ENCODE data around the gene PHETA2.

Gene PHETA2

DNA sequence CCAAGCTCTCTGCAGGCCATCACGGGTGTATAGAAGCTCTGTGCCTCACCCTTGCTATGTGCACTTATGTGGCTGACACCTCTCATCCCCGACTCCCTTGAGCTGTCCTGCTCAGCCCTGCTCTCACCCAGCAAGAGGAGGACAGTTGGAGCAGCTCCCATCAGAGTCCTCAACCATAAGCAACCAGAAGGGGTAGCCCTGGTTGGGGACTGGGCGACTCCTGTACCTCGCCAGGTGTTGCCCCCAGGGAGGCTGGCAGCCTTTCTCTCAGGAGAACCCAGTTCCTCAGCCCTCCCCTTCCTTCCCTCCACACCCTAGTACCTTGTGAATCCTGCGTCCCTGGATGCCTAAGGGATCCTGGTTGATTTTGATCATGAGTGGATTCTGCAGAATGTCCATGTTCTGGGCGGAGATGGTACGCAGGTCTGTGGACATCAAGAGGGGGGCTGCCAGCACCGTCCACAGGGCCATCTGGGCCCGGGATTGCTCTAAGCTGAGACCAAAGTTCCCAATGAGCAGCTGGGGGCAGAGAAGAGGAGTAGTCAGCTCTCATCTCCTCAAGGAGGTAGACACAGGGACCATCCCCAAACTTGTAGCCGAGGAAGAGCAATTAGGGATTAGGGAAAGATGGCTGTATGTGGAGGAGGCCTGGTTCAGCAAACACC lies 11.4 kb upstream of the PHETA2 start:
- CTCF ChIA-PET, result no interaction called here

DNA sequence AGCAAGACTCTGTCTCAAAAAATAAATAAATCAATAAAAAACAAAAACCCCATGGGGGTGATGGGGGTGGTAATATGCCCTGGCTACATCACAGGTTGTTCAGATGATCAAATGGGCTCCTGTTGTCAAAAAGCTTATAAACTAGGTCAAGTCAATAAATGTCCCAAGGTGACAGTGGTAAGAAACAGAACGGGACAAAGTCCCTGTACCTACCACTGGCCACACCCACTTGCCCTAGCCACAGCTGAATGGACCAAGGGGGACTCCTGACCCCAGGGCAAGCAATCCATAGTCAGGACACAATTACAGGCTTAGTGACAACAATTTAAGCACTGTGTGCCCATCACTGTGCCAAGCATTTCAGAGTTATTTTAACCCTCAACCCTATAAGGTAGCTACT lies 9.4 kb upstream of the PHETA2 start:
- DNase-seq (ENCODE audit: low spot score), result no peak
- ChIA-PET CTCF (no interaction called here), POLR2A (ENCODE audit: low non-redundant PET) (no interaction called here)
- no peak overlapping the region for H3K27ac ChIP-seq
- TF ChIP-seq, protein P1, sequence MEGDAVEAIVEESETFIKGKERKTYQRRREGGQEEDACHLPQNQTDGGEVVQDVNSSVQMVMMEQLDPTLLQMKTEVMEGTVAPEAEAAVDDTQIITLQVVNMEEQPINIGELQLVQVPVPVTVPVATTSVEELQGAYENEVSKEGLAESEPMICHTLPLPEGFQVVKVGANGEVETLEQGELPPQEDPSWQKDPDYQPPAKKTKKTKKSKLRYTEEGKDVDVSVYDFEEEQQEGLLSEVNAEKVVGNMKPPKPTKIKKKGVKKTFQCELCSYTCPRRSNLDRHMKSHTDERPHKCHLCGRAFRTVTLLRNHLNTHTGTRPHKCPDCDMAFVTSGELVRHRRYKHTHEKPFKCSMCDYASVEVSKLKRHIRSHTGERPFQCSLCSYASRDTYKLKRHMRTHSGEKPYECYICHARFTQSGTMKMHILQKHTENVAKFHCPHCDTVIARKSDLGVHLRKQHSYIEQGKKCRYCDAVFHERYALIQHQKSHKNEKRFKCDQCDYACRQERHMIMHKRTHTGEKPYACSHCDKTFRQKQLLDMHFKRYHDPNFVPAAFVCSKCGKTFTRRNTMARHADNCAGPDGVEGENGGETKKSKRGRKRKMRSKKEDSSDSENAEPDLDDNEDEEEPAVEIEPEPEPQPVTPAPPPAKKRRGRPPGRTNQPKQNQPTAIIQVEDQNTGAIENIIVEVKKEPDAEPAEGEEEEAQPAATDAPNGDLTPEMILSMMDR (conservative IDR thresholded peaks at IDR 0.05; ENCODE audit: low read depth), result no peak

More for the DNA sequence above, 11.4 kb upstream of the PHETA2 start:
- TF ChIP-seq, protein P1 (conservative IDR thresholded peaks at IDR 0.05; ENCODE audit: low read depth), result no peak
- no peak for DNase-seq (ENCODE audit: low spot score)
- H3K27ac ChIP-seq, result no peak overlapping the region
- POLR2A ChIA-PET (ENCODE audit: low non-redundant PET), result no interaction called here

DNA sequence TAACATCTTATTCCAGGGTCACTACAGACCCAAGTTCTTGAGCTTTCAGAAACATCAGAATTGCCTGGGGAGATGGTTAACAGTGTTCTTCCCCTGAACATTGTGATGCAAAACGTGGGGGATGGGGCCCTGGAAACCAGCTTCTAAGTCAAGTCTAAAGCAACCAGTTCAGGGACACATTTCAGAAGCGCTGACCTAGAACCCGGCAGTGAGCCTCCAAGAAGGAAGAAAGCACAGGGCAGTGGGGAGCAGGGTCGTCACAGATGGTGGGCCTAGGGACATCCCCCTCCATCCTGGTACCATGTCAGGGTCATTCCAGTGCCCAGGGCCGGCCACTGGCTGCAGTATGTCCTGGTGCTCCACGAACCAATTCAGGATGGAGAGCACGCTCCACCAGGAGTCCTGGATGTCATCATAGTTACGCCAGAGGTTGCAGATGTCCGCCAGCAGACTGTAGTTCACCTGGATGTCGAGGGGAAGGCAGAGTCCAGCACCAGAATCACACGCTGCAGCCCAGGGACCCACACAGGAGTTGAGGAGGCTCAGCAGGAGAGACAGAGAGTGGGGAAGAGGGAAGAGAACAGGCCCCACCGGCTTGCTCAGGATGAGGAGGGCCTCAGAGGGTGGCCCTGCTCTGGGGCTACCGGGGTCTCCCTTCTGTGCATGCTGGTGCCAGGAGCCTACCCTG lies 8.5 kb upstream of the PHETA2 start:
- ChIA-PET POLR2A (ENCODE audit: low non-redundant PET) (no interaction called here), CTCF (no interaction called here)
- TF ChIP-seq, protein P1 (conservative IDR thresholded peaks at IDR 0.05; ENCODE audit: low read depth), result no peak
- DNase-seq (ENCODE audit: low spot score), result no peak
- H3K27ac ChIP-seq, result peak overlapping the region; percentile 5; the same call in 1 of the 2 replicates

DNA sequence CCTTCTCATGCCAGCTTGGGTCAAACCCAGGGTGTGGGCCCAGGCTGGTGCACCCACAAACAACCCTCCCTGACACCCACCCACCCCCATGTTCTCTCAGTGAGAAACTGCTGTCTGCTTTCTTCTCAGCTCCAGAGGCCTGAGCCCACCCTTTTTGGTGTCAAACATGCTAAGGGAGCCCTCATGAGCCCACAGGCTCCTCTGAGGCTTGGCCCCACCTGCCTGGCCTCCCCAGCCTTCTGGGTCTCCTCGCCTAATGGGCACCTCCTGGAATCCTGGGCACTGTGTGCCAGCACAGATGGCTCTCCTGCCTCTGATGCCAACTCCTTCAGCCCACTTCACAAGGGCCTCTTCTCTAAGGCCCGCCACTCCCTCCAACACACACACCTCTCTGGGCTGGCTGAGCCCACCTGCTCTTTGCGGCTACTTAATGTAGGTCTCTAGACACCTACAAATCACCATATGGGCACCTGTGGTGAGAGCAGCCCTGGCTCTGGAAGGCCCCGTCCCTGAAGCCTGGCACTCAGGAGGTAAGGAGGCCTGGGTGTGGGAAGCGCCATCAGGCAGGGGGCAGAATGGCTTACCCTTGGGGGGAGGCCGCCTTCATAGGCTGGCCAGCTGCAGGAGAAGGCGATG lies 7.8 kb upstream of the PHETA2 start:
- DNase-seq (ENCODE audit: low spot score), result no peak
- H3K27ac ChIP-seq, result peak overlapping the region; percentile 5; the same call in 1 of the 2 replicates
- POLR2A ChIA-PET (ENCODE audit: low non-redundant PET), result no interaction called here
- TF ChIP-seq, protein P1 (conservative IDR thresholded peaks at IDR 0.05; ENCODE audit: low read depth), result no peak
- CTCF ChIA-PET, result no interaction called here

DNA sequence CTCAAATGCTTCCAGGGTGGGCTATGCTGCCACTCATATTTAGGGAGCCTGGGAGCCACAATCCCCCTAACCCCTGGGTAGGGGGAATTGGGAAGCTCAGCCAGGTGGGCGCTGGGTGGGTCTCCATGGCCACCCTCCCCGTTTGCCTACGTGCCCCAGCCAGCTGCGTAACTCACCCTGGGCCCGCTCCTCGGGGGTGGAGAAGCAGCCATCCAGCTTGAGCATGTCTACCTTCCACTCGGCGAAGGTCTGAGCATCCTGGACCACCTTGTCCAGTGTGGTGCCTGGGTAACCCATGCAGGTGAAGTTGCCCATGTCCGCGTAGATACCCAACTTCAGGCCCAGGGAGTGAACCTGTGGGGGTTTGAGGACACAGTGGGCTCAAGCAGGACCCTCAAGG lies 7.1 kb upstream of the PHETA2 start:
- POLR2A ChIA-PET (ENCODE audit: low non-redundant PET), result interaction anchor here (0.6 kb wide), 1 partner anchor 196 kb away, joined by 6 read pairs; no protein-coding TSS in a partner anchor
- TF ChIP-seq, protein P1 (conservative IDR thresholded peaks at IDR 0.05; ENCODE audit: low read depth), result no peak
- DNase-seq (ENCODE audit: low spot score), result no peak
- CTCF ChIA-PET, result no interaction called here
- H3K27ac ChIP-seq, result no peak overlapping the region

DNA sequence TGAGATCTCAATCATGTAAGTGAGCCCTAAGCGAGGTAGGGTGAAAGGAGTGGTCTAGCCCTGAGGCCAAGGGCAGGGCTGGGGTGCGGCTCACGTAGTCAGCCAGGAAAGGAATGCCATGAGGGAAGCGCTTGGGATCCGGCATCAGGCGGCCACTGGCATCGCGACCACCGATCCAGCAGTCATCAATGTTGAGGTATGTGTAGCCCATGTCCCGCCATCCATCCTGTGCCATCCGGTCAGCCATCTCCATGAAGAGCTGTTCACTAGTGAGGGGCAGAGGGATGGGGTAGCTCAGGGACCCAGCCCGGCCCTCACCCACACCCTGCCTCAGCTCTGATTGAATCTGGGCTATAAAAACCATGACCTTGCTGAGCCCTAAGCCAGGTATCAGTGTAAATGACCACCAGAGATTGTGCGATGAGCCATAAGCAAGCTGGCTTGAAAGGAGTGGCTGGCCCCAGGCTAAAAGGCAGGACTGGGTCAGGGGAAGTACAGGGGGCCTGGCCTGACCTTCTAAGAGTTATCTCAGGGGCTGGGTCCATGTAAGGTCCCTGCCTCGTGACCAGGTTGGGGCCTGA lies 6.3 kb upstream of the PHETA2 start:
- POLR2A ChIA-PET (ENCODE audit: low non-redundant PET), result no interaction called here
- no peak overlapping the region for H3K27ac ChIP-seq
- TF ChIP-seq, protein P1 (conservative IDR thresholded peaks at IDR 0.05; ENCODE audit: low read depth), result no peak
- CTCF ChIA-PET, result no interaction called here
- no peak for DNase-seq (ENCODE audit: low spot score)

Data from RWPE1 (cell line).